T-cell (primary cell): ENCODE results near the gene PPP1R9A. TPM values are rescaled to one million over a fixed set of nuclear protein-coding genes. Genes with fewer than 3 reads are reported as not detected.

Source experiments
- ATAC-seq, 4 experiments: fragments of 200-7000 bp in 3 of 4; fragments of 150-1000 bp in 1 of 4; cut with Tn5 transposase; replicated peaks in 1 of 4; 1 replicate in 3 of 4; 2 replicates in 1 of 4; pipeline ENCODE4 v1.10.0; 2021; ENCODE audit warnings: moderate library complexity in 3 of 4, mild to moderate bottlenecking in 2 of 4, moderate number of reproducible peaks in 1 of 4
- CTCF ChIA-PET, 2 donors: fragments of 300-600 bp; sonication (Branson Sonifier 250); formaldehyde crosslinking; loops; one replicate each; lab custom pipeline; 2022; ENCODE audit warnings: antibody characterized with exemption in 2 of 2; lab: Charles Lee
- POLR2A ChIA-PET, 2 donors: fragments of 300-600 bp; sonication (Branson Sonifier 250); formaldehyde crosslinking; loops; one replicate each; lab custom pipeline; 2022; ENCODE audit warnings: antibody characterized with exemption in 2 of 2; lab: Charles Lee
- DNase-seq, 35 experiments: peaks; one replicate each; pipeline versions ENCODE4 v3.0.0 to v3.0.0-alpha.2; 2013 to 2023
- H3K27ac ChIP-seq: one replicate; pipeline ENCODE4 v1.5.1; 2013; ENCODE audit warnings: low read length
- H3K27me3 ChIP-seq, 2 experiments: replicated peaks in 1 of 2; 1 replicate in 1 of 2; 2 replicates in 1 of 2; pipeline versions ENCODE4 v1.6.1 to v1.7.0; 2013; ENCODE audit warnings: low read length in 1 of 2, mixed read lengths in 1 of 2; ENCODE audit not compliant: control insufficient read depth in 2 of 2, insufficient read depth in 2 of 2; ENCODE audit errors: extremely low read depth in 1 of 2
- H3K36me3 ChIP-seq, 2 donors: 1 replicate in 1 of 2; 2 replicates in 1 of 2; pipeline versions ENCODE4 v1.6.1 to v1.7.0; 2013; ENCODE audit warnings: low read length in 1 of 2; ENCODE audit not compliant: control insufficient read depth in 2 of 2, insufficient read depth in 1 of 2; ENCODE audit errors: extremely low read depth in 1 of 2
- H3K4me1 ChIP-seq, 2 experiments: 1 replicate in 1 of 2; 2 replicates in 1 of 2; pipeline versions ENCODE4 v1.6.1 to v1.7.0; 2013; ENCODE audit warnings: low read length in 2 of 2, mixed read lengths in 1 of 2; ENCODE audit not compliant: insufficient read depth in 2 of 2, control insufficient read depth in 1 of 2; ENCODE audit errors: extremely low read depth in 1 of 2
- H3K4me3 ChIP-seq, 2 donors: 1 replicate in 1 of 2; 2 replicates in 1 of 2; pipeline versions ENCODE4 v1.5.1 to v1.7.0; 2013; ENCODE audit warnings: mild to moderate bottlenecking in 2 of 2, low read length in 1 of 2, moderate library complexity in 1 of 2; ENCODE audit not compliant: control insufficient read depth in 1 of 2; ENCODE audit errors: extremely low read depth in 1 of 2
- H3K9me3 ChIP-seq: 2 replicates; pipeline ENCODE4 v1.7.0; 2013
- H3K27ac Mint-ChIP-seq, 2 donors: one replicate each; pipeline ENCODE4 v1.8.0; 2020 to 2021; ENCODE audit warnings: mild to moderate bottlenecking in 2 of 2, mixed read lengths in 2 of 2
- H3K27me3 Mint-ChIP-seq, 2 donors: one replicate each; pipeline ENCODE4 v1.8.0; 2021 to 2022; ENCODE audit warnings: mixed read lengths in 2 of 2
- H3K36me3 Mint-ChIP-seq: one replicate; pipeline ENCODE4 v1.8.0; 2021; ENCODE audit warnings: mixed read lengths
- H3K4me1 Mint-ChIP-seq, 3 donors: one replicate each; pipeline ENCODE4 v1.8.0; 2020 to 2022; ENCODE audit warnings: mixed read lengths in 3 of 3, mild to moderate bottlenecking in 1 of 3
- H3K4me3 Mint-ChIP-seq, 3 donors: one replicate each; pipeline ENCODE4 v1.8.0; 2020 to 2022; ENCODE audit warnings: mild to moderate bottlenecking in 3 of 3, mixed read lengths in 3 of 3, moderate library complexity in 3 of 3
- H3K9me3 Mint-ChIP-seq, 3 donors: one replicate each; pipeline ENCODE4 v1.8.0; 2020 to 2022; ENCODE audit warnings: mixed read lengths in 3 of 3
- WGBS: methylation state at CpG from one replicate; pipeline ENCODE4 v1.1.5; 2013; ENCODE audit warnings: missing lambda C conversion rate; ENCODE audit not compliant: insufficient coverage; 5-methylcytosine and 5-hydroxymethylcytosine counted together
- total RNA-seq, 35 experiments: library from RNA in 6 of 35; stranded (reverse) in 6 of 35; fragments of 120-200 nt in 1 of 35; gene quantifications; one replicate each; pipeline versions ENCODE4 v1.2.1 to v1.2.4 and lab custom pipeline; 2013 to 2026

PPP1R9A gene
- total RNA-seq, 5 donors from 2014 or later (not counting 1 experiment from before 2014, with no cell fraction given), result 0.10 to 0.23 (median 0.13) TPM; not detected in 2

DNA sequence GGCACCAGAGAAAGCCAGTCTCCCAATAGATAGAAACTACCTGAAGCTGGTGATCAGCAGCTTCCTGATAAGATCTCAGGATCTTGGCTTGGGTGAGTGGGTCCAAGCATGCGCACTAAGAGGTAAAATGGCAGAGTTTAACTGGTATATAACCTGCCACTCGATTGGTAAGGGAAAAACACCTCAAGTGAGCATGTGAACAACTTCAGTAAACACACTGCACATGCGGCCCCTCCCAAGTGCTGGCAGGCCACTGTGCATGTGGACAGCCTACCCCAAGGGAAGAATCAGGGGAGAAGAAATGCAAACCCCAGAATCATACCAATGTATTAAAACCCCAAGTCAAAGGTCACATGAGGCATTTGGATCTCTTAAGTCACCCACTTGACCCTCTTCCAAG is 434.6 kb downstream of the PPP1R9A start:
- no peaks in the 10 kb centered on the region for H3K36me3 Mint-ChIP-seq
- ATAC-seq, result no peak
- 82% methylated on average over 2 of the region's 3 CpGs for WGBS
- no peaks in the 10 kb centered on the region for H3K9me3 Mint-ChIP-seq
- POLR2A ChIA-PET, result no interaction called here
- Histone ChIP-seq H3K4me3 (no peak overlapping the region), H3K27ac (no peak overlapping the region), H3K27me3 (no peaks in the 10 kb centered on the region), H3K36me3 (no peaks in the 10 kb centered on the region), H3K4me1 (no peaks in the 10 kb centered on the region), H3K9me3 (no peaks in the 10 kb centered on the region)
- peaks cover 0 to 8% of the 10 kb centered on the region in 2 donors for H3K27me3 Mint-ChIP-seq
- no peak for DNase-seq
- no peaks in the 10 kb centered on the region for H3K4me1 Mint-ChIP-seq
- H3K27ac Mint-ChIP-seq, result no peak overlapping the region
- CTCF ChIA-PET, result no interaction called here
- H3K4me3 Mint-ChIP-seq, result no peak overlapping the region

DNA sequence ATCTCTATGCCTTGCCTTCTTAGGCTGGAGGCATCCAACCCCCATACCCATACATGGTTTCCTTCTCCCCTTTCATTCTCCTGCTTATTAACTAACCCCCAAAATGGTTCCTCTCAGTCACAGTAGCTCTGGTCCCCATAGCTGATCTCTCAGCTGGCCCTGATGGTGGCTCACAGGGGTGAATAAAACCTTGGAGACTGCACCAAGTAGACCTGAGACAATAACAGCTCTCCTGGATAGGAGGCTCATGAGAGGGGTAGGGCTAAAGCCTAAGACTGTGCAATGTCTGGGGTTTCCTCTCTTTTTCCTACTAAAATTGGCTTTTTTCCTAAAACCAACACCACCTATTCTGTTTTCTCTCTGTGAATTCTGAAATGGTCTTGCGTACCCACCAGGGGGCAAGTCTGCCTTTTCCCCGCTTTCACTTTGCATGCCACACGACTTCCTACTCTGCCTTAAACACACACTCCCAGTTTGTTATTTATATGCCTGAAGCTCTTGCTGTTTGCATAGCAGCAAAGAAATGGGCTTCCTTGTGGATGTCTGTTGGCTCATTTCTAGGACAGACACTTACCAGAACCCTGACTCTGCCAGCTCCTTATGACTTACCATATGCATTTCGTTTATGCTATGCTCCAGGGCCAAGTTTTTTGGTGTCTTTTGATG is 435.4 kb downstream of the PPP1R9A start:
- ChIA-PET POLR2A (no interaction called here), CTCF (no interaction called here)
- ATAC-seq (no peak), DNase-seq (no peak)
- Mint-ChIP-seq H3K36me3 (no peaks in the 10 kb centered on the region), H3K4me3 (no peak overlapping the region), H3K4me1 (no peaks in the 10 kb centered on the region), H3K27ac (no peak overlapping the region), H3K9me3 (no peaks in the 10 kb centered on the region), H3K27me3 (peaks cover 0 to 3% of the 10 kb centered on the region in 2 donors)
- Histone ChIP-seq H3K36me3 (no peaks in the 10 kb centered on the region), H3K4me3 (no peak overlapping the region), H3K9me3 (no peaks in the 10 kb centered on the region), H3K4me1 (no peaks in the 10 kb centered on the region), H3K27ac (no peak overlapping the region), H3K27me3 (no peaks in the 10 kb centered on the region)
- WGBS, result no CpG with 5 or more reads among the region's 4 CpGs
